Measurements from ENCODE around the gene CYTL1. TPM values are rescaled to one million over a fixed set of nuclear protein-coding genes. Genes with fewer than 3 reads are reported as not detected.

CYTL1 gene
- total and polyA plus RNA-seq, 9 of the 15 experiments (the other 6 are each of a cell fraction or from before 2014, with no cell fraction given), result not detected

- peaks cover 0 to 10% of the 10 kb centered on the region in 2 experiments; a peak in 3 of 5 replicates for H3K4me1 ChIP-seq (replicated peaks in 1 of 2; ENCODE audit: control insufficient read depth in 2 of 2, insufficient read depth in 2 of 2, low read length in 2 of 2)
- no peaks in the 10 kb centered on the region for H3K9me3 ChIP-seq (replicated peaks; ENCODE audit: control insufficient read depth, insufficient read depth, low read depth, low read length)
- ATAC-seq (no peak), DNase-seq (ENCODE audit: extremely low read depth in 1 of 4, low spot score in 3 of 4) (no peak), FAIRE-seq (no peak)
- no peak overlapping the region for H3K4me3 ChIP-seq
- intact Hi-C loops (cut with micrococcal nuclease) (no loop called here), in situ Hi-C loops (cut with MboI) (no loop called here)
- H3K27ac ChIP-seq (ENCODE audit: extremely low read depth, low read depth, low read length), result no peak overlapping the region
- CTCF ChIA-PET (ENCODE audit: low intra/inter-chr PET ratio), result no interaction called here
- H3K9ac ChIP-seq (ENCODE audit: insufficient read depth in 1 of 2, low read depth in 2 of 2, low read length in 2 of 2), result no peak overlapping the region
- peaks cover 8 to 53% of the 10 kb centered on the region in 2 experiments; a peak in 4 of 5 replicates for H3K27me3 ChIP-seq (ENCODE audit: control insufficient read depth in 2 of 2, insufficient read depth in 2 of 2, low read length in 2 of 2)
- no peak overlapping the region for H2AFZ ChIP-seq (ENCODE audit: low read depth, low read length)
- no peaks in the 10 kb centered on the region for H3K79me2 ChIP-seq (ENCODE audit: control insufficient read depth, insufficient read depth, low read length)
- no TSS peak for BruUV-seq (replicated peaks)
- no peaks in the 10 kb centered on the region for H4K20me1 ChIP-seq (replicated peaks; ENCODE audit: control insufficient read depth, insufficient read depth, low read length)
- no peak overlapping the region for H3K4me2 ChIP-seq (ENCODE audit: insufficient read depth, low read length)
- 4% methylated on average over 10 of the region's 10 CpGs for WGBS (ENCODE audit: insufficient coverage, low coverage, missing lambda C conversion rate)
- TF ChIP-seq RBM22 (IDR thresholded peaks at IDR 0.05; ENCODE audit: low read depth, low read length, poor library complexity, severe bottlenecking), result no peak
- TF ChIP-seq CREM (IDR thresholded peaks at IDR 0.05; ENCODE audit: low read depth), result no peak
- no peak for TF ChIP-seq ZNF79 (CRISPR knock-in tag; IDR thresholded peaks at IDR 0.05; ENCODE audit: low read depth)
- no peak for TF ChIP-seq GATA2 (CRISPR knock-in tag; IDR thresholded peaks at IDR 0.05)
- TF ChIP-seq CUX1 (CRISPR knock-in tag; IDR thresholded peaks at IDR 0.05), result no peak
- TF ChIP-seq ZNF274 (IDR thresholded peaks at IDR 0.05; ENCODE audit: borderline replicate concordance, low read depth, low read length), result no peak
- no peak for TF ChIP-seq HNRNPK (IDR thresholded peaks at IDR 0.05; ENCODE audit: low read depth, low read length, poor library complexity, severe bottlenecking)
- no peak for TF ChIP-seq MBD1 (CRISPR knock-in tag; IDR thresholded peaks at IDR 0.05)
- H3K9me1 ChIP-seq (ENCODE audit: control insufficient read depth, insufficient read depth, low read length), result no peaks in the 10 kb centered on the region
- POLR2A ChIA-PET, result no interaction called here
- H3K36me3 ChIP-seq (ENCODE audit: control insufficient read depth, insufficient read depth, low read length), result no peaks in the 10 kb centered on the region
Measured at GRCh38 chr4:4987656-4988055, 31.6 kb downstream of the CYTL1 start.
